ENCODE results near the gene FAXDC2.

The FAXDC2 gene

DNA sequence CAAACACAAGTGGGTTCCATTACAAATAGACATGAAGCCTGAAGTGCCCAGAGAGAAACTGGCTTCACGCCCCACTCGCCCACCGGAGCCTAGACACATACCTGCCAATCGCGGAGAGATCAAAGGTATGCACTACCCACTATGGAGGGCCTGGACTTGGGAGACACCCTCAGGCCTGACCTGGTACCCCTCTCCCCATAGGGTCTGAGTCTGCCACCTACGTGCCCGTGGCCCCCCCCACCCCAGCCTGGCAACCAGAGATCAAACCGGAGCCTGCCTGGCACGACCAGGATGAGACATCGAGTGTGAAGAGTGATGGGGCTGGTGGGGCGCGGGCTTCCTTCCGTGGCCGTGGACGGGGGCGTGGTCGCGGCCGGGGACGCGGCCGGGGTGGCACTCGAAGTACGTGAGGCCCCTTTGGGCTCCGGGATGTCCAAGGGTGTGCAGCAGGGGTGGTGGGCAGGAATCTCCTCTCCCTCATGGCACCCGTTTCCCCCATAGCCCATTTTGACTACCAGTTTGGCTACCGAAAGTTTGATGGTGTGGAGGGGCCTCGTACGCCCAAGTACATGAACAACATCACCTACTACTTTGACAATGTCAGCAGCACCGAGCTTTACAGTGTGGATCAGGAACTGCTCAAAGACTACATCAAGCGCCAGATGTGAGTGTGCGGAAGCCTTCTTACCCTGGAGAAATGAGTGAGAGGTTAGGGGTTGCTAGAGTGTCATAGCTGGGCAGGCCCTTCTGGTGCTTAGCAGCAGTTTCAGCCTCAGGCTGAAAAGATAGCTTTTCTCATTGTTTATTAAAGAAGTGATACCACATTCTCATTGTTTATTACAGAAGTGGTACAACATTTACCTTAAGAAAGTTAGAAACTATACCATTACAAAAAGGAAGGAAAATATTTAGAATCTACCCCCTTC is 56.5 kb downstream of the FAXDC2 start:
- no peak for DNase-seq

DNA sequence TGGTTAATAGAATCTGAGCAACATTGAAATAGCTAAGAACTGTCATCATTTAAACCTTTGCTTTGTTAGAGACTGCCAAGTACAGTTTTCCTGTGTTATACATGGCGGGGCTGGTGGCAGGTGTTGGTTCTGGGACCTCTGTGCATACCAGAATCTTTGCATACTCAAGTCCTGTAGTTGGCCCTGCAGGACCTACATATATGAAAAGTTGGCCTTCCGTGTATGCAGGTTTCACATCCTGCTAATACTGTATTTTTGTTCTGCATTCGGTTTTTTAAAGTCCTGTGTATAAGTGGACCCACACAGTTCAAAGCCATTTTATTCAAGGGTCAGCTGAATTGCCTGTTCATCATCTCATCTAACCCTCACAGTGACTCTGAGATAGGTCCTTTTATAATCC is 58.9 kb downstream of the FAXDC2 start:
- no peak for DNase-seq

DNA sequence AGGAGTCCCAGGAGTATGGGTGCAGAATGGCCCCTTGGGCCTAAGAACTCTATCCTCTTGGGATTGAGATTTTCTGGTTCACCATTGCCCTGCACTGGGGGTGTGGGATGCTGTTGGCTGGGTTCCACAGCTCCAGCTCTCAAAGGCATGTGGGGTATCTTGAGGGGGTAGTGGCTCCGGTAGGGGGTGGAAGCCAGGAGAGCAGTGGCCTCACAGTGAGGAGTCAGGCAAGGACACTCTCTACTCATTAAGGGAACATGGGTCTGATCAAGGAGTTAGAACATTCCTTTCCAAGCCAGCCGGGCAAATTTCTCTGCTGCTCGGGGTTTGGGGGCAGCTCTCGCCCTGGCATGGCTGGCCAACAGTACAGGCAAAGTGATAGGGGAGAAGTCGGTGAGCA is 62.2 kb downstream of the FAXDC2 start:
- DNase-seq = no peak

DNA sequence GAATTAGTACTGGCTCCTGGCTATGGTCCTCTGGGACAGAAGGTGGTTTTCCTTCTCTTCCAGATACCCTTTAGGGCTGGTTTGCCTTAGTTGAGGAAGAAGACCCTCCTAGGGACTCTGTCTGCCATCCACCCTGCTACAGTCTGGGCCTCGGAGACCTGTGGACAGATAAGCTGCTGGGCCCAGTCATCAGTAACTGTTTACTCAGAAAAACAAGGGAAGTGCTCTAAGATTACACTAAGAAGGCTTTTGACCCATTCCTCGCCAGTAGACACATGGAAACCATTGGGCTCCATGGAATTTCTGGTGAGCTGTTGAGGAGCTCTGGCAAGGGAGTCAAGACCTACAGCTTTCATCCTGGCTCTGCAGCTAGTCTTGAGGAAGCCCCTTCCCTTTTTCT is 64.0 kb downstream of the FAXDC2 start:
- no peak for DNase-seq

DNA sequence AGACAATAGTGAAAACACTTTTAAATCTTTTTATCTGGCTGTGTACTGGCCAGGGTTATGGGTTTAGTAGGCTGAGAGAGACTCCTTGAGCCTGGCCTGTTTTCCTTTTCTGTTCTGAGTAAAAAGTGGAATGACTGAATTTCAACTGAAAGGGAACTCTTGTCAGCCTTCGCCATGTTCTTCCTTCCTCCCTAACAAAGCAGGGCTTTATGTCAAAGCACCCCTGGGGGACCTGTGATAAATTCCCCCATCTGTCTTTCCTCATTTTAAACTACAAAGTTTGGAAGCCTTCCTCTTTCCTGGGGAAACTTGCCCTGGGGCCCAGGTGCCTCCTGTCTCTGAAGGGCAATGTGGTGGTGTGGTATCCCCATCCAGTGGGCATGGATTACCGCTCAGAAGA is 65.5 kb downstream of the FAXDC2 start:
- no peak for DNase-seq

DNA sequence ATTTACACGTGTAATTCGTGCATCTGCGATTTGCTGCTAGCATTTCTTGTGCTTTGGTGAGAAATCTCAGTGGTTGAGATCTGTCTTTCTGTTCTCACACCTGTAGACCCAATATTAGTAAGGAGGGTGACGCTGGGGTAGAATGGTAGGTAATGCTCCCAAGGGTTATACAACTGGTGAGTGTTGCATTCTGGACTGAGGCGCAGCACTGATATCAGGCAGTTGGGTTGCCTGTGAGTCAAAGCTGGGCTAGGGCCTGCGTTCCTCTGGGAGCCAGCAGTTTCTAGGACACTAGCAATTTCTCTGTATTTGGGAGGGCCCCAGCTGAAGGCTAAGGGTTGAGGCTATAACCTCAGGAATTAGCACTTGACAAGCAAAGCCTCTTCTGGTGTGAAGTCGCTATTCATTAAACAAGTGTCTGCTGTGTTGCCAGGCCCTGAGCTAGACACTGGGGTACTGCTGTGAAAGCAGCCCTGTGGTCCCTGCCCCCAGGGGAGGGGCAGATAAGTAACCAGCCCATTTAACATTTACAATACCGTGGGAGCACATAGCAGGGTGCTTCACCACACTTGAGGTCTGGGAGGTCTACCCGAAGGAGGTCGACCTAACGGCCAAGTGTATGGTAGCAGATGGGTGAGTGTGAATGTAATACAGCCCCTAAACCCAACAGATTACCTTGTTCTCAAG is 66.5 kb downstream of the FAXDC2 start:
- DNase-seq = no peak

DNA sequence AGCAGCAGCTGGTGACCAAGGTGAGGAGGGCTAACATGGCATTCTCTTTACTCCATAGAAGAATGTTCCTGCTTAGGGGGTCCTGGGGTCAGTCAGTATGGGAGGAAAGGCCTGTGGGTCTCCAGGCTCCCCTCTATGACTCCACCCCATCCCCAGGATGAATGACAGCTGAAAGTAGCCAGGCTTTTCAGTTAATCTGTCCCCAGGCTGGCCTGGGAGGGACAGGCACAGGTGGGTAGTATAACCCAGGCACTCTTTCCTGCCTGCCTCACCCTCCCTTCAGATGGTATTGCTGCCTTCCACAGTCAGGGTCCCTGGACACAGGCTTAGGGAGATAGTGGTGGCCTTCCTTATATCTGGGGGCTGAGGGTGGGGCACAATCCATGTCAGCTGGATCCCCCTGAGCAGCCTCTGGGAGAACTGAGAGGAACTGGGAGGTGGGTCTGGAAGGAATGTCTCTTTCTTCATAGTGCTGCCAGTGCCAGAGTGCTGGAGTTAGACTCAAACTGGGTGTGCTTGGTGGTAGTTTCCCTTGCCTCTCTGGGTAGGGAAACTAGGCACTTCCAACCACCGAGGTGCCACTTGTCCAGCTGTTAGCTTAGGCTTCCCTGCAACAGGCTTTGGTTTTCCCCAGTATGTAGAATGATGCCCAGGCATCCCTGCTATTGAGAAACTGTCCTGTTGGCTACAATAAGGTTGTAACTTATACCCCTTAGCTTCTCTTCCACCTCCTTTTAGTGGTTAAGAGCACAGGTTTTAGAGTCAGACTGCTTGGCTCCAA is 67.4 kb downstream of the FAXDC2 start:
- DNase-seq = no peak

DNA sequence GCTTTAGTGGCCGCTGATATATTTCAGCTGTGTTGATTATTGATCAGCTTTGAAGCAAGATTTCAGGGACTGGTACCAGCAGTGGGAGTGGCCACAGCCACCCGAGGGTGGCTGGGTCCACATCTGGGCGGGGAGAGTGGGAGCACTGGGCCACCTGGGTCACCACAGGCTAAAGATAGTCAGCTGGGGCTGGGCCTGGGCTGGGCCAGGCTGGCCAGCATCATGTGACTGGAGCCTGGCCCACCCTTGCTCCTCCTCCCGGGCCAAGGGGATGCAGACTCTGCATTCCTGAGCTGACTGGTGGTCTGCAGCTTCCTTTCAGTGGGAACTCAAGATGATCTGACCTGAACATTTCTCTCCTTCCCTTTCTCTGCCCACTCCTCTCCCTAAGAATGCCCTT is 68.1 kb downstream of the FAXDC2 start:
- no peak for DNase-seq

DNA sequence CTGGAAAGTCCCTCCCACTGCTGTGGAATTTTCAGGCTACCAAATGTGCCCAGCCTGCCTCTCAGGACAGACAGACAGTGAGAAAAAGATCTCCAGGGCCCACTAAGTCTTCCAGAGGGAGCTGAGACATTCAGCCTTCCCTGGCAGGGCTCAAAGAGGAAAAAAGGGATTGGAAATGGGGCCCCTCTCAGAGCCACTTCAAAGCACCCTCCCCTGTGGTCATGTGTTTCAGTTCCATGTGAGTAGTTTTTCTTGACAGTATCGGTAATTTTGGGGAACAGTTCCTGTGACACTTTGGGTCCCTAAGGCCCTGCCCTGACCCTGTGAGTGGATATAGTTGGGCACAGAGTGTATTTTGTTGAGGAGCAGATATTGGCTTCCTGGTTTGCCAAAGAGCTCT is 70.3 kb downstream of the FAXDC2 start:
- no peak for DNase-seq

DNA sequence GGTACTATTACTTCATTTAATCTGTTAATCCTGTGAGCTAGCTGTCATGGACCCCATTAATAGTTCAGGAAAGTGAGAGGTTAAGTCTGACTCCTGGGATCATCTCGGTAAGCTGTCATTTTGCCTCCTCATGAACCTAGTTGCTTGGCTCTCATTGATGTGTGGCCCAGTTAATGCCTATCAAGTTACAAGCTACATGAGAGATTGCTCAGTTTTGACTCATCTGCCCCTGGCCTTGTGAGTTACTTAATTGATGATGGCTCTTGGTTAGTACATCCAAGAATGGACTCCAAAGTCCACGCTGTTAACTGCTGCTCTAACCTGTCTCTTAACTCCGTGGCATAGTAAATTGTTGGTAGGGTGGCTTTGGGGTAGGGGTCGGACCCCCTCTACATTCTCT is 71.3 kb downstream of the FAXDC2 start:
- no peak for DNase-seq

DNA sequence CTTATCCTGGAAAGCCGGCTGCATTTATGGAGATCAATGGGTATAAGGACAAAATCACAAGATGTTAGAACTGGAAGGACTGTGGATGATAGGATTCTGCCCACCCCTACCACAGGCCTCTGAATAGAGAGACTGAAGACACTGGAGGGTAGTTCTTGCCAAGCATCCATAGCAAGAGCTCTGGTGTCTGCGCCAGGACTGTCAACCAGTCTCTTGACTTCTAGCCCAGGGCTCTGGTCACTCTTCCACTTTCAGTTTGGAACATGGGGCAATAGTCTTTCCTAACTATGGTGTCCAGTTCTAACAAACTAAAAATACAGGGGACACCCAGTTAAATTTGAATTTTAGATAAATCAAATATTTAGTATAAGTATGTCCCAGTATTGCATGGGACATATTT is 71.9 kb downstream of the FAXDC2 start:
- DNase-seq = no peak

DNA sequence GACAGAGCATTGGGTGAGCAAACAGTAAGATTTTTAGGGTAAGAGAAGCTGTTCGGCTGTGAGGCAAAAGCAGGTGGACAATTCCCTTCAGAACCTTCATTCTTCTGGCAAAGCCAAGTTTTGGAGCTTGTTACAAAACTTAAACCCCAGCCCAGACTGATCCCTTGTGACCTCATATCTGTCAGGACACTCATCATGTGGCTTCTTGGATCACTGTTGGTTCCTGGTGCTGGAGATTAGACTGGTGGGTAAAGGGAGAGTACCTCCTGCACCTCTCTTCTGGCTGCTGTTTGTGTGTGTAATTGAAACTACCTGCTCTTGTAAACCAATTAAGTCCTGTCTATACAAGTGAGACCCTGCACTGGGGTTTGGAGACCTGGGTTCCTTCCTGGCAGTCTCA is 74.2 kb downstream of the FAXDC2 start:
- DNase-seq = no peak

DNA sequence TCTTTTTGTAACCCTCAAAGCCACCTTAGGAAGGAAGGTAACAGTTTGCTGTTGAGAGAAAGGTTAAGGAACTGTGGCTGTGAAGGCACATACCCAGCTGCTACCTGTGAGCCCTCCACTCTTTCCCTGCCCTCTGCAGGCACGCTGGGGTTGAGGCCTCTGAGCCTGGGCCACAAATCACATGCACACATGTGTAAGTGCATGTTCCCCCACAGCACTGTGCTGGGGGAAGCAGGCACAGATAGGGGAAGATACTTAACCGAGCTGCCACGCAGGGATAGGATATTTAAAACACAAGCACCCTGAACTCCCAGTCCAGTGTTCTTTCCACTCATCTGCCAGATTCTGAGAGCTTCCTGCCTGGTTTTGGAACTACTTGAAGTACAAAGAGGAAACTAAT is 77.1 kb downstream of the FAXDC2 start:
- no peak for DNase-seq

DNA sequence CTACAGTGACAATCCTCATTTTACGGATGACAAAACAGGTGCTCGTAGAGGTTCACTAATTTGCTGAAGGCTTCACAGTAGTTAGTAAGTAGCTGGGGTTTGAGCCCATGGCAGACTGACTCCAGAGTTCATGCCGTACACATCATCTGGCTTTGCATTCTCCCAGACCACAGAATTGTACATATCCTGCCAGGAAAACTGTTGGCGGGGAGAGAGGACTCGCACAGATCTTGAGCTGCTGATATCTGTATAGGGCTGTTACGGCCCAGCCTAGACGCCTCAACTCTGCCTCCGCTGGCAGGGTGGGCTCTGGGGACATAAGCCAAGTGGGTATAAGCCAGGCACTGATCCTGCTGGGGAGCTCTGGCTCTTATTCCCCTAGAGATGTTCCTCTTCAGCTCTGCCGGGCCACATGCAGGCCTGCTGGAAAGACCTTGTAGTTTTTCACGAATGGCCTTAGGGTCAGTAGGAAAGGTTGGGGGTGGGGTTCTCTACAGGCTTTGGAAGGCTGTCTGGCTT is 79.0 kb downstream of the FAXDC2 start:
- no peak for DNase-seq

DNA sequence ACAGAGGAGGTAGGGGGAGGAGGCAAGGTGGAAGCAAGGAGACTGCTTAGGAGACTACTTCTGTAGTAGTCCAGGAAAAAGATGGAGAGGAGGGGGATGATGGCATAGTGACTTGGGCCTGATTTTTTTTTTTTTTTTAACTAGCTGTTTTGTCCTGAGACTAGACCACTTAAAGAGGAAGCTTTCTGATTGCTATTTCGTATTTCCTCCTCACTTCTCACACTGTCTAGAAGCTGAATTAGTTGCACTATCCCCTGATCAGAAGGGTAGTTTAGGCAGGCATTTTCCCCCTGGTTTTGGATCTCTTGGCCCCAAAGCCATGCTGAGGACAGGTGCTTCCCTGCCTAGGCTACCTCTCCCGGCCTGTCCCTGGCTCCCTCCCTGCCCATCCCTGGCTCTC is 80.3 kb downstream of the FAXDC2 start:
- DNase-seq = no peak
